ENCODE results near the gene LCT.
A peak's percentile ranks its signal among the peaks of the same experiment; 100 is the strongest.
"Not testable (repeated sequence)": the region's sequence is repeated elsewhere in the genome, so short reads cannot be mapped to it uniquely, and the experiment has no call there.

The LCT gene
- 0.31 to 1.2 reads per million in 2 donors for total RNA-seq

GRCh38 chr2:135836596-135837270, at the start of gene LCT:
Gene LCT (minus strand): TSS chr2:135837184. CDS start chr2:135837169, 15 bp downstream.
- no peak for DNase-seq

- DNase-seq = no peak
These were observed 48.7 kb upstream of the LCT start for GRCh38 chr2:135885709-135886108.

GRCh38 chr2:135882415-135882814, 45.4 kb upstream of the LCT start:
- DNase-seq = no peak

- not testable (repeated sequence) for DNase-seq
These were observed 39.8 kb upstream of the LCT start for GRCh38 chr2:135876770-135877169.

GRCh38 chr2:135876066-135876711, 39.2 kb upstream of the LCT start, which contains the start of gene MCM6:
Gene MCM6 (minus strand): TSS chr2:135876443. CDS start chr2:135876365, 78 bp downstream.
- peak; percentile 82 for DNase-seq

- peak; percentile 44 for DNase-seq
These were observed 38.6 kb upstream of the LCT start for GRCh38 chr2:135875491-135876065.

GRCh38 chr2:135874777-135875365, 37.9 kb upstream of the LCT start:
- DNase-seq = no peak

GRCh38 chr2:135870571-135870970, 33.6 kb upstream of the LCT start:
- no peak for DNase-seq

GRCh38 chr2:135863233-135863632, 26.2 kb upstream of the LCT start:
- no peak for DNase-seq

- no peak for DNase-seq
These were observed 25.7 kb upstream of the LCT start for GRCh38 chr2:135862718-135863117.

GRCh38 chr2:135853401-135853800, 16.4 kb upstream of the LCT start:
- DNase-seq = no peak

- no peak for DNase-seq
These were observed 14.9 kb upstream of the LCT start for GRCh38 chr2:135851858-135852257.

- no peak for DNase-seq
These were observed 14.1 kb upstream of the LCT start for GRCh38 chr2:135850892-135851668.

- no peak for DNase-seq
These were observed 12.1 kb upstream of the LCT start for GRCh38 chr2:135849087-135849486.

GRCh38 chr2:135845997-135846396, 9.0 kb upstream of the LCT start:
- no peak for DNase-seq

GRCh38 chr2:135845257-135845656, 8.3 kb upstream of the LCT start:
- DNase-seq = no peak

- no peak for DNase-seq
These were observed 7.4 kb upstream of the LCT start for GRCh38 chr2:135844301-135844895.

GRCh38 chr2:135843671-135844070, 6.7 kb upstream of the LCT start:
- DNase-seq = no peak

GRCh38 chr2:135840601-135841000, 3.6 kb upstream of the LCT start:
- no peak for DNase-seq

- DNase-seq = no peak
These were observed 2.7 kb upstream of the LCT start for GRCh38 chr2:135839713-135840112.

GRCh38 chr2:135838502-135838901, 1.5 kb upstream of the LCT start:
- no peak for DNase-seq

- DNase-seq = no peak
These were observed 4.1 kb downstream of the LCT start for GRCh38 chr2:135832891-135833290.

Data from activated gamma-delta T cell (primary cell).